Activated gamma-delta T cell treated with anti-CD3 and anti-CD28 coated beads, Interleukin-2, amount 50 U/mL, for 16 hours (primary cell): Measurements from ENCODE around the gene INPP5A.

Experiments
- DNase-seq: peaks from one replicate; pipeline ENCODE4 v3.0.0-alpha.2; 2020; ENCODE audit warnings: low read depth

The INPP5A gene

DNA sequence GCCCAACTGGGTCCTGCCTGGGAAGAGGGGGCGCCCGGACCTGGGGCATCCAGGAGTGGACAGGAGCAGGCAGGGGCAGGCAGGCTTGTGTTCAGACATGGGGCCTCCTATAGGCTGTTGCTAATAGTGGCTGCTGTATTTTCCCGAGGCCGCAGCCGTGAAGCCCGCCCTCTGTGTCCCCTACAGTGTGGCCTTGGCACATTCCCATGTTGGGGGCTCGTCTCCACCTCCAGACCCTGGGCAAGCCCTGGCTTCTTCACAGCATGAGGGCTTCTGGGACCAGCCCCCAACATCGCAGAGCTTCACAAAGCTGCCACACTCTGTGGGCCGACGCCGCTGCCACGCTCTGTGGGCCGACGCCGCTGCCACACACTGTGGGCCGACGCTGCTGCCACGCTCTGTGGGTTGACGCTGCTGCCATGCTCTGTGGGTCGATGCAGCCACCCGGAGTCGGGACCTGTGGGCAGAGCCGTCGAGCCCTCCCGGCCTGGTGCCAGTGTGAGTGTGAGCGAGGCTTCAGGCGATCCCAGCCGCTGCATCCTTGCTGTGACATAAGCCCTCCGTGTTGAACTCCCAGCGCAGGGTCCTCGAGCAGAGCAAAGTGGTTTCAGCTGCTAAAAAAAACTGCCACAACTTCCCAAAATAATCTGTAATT lies 109.0 kb downstream of the INPP5A start:
- DNase-seq, result no peak

DNA sequence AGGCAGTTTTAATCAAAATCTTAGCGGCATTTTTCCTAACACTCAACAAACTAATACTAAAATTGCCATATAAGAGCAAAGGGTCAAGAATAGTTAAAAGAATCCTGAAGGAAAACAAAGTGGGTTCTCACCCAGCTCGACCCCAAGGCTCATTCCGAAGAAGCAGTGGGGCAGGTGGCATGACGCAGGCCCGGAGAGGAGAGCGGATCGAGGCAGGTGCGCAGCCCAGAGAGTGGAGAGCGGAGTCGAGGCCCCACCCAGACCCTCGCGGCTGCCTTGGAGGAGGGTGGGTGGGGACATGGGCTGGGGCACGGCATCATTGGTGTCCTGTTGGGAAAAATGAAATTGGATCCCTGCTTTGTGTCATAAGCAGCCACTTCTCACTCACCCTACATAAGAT lies 109.8 kb downstream of the INPP5A start:
- DNase-seq, result no peak

DNA sequence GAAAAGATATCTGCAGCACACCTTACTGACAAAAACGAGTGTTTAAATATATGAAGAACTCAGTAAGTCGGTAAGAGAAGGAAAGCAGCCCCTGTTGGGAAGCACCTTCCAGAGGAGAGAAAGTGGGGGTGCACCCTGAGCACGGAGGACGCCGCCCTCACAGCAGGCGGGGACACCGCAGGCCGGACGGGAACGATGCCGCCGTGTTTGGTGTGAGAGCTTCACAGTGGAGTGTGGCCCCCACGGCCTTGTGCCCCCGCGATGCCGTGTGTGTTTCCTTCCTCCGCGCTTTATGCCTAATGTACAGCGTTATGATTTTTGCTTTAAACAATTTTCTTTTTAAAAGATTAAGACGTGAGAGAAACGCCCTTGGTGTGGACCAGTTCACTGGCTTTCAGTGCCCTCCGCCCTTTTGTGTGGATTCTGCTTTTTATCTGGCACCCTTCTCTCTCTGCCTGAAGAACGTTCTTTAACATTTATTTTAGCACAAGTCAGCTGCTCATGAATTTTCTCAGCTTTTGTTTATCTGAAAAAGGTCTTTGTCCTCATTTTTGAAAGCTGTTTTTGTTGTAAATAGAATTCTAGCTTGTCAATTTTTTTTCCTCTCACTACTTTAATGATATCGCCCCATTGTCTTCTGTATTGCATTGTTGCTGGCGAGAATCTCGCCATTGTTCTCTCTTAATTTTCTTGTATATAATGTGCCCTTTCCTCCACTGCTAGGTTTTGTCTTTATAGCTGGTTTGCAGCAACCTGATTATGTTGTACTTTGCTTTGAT lies 110.7 kb downstream of the INPP5A start:
- DNase-seq, result no peak

DNA sequence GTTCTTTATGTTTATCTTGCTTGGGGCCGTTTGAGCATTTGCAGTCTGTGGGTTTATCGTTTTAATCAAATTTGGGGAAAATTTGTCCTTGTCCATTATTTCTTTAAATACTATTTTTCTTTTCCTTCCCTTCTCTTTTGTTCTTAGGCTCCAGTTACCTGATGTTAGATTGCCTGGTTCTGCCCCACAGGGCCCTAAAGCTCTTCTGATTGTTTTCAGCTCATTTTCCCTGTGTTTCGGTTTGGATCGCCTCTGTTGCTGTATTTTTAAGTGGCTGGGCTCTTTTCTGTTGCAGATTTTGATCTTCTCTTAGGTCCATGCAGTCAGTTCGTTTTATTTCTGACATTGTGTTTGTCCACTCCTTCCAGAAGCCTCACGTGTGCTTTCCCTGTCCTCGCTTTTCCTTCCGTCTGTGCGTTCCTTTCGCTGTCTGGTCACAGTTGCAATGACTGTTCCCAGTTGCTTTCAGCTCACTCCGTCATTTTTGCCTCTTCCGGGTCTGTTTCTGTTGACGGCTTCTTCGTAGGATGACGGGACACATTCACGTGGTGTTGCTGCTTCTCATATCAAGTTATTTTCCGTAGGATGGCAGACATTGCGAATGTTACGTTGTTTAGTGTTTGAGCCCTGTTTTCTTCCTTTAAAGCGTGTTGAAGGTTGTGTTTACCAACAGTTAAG lies 111.4 kb downstream of the INPP5A start:
- DNase-seq, result no peak

DNA sequence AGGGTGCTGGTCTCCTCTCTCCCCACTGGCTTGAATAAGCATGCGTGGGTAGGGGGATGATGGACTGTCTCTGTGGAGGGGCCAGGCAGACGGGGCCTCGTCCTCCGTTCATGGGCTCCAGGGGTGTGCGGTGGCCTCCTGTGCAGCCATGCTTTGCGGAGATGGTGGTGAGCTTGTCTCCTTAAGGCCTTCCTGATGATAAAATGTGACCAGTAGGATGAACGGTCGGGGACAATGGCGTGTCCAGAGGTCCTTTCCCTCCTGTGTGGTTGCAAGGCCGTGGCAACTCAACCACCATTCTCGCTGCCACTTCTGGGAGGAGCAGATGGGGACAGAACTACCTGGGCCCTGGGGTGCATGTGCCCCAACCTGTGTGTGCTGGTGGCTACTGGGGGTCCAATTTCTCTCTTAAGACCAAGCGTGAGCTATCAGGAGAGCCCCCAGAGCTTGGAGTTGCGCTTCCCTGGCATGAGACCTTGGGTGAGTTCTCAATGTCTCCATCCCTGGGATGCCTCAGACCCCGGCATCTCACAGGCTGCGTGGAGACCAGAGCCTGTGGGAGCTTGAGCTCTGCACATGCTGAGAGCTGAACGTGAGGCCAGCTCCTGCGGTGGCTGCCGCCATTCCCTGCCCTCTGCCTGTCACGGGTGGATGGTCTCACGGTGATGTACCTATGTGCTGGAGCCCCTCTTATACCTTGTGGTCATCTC lies 112.2 kb downstream of the INPP5A start:
- DNase-seq, result no peak

DNA sequence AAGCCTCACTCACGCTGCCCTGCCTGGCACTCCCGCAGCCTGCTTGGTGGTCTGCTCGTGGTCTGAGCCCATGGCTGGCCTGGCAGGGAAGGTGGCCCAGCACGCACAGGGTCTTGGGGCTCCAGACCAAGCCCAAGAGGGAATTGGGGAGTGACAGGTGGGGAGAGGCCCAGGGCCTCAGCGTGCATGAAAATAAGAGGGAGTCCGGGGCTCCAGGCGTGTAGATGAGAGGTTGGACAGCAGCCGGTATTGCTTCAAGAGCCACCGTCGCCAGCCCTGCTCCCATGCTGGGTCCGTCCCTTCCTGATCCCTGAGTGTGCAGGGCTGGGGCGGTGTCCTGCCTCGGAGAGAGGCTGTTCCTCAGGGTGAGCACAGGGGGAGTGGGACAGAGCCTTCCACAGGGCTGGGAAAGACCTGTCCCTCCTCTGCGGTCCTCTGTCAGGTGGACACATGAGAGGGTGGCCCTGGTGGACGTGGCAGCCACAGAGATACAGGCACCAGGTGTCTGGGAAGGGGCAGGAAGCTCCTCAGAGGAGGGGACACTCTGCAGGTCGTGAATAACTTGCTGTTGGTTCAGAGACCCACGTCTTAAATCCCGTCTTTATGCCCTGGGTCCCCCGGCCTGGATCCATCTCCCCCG lies 113.1 kb downstream of the INPP5A start:
- no peak for DNase-seq

DNA sequence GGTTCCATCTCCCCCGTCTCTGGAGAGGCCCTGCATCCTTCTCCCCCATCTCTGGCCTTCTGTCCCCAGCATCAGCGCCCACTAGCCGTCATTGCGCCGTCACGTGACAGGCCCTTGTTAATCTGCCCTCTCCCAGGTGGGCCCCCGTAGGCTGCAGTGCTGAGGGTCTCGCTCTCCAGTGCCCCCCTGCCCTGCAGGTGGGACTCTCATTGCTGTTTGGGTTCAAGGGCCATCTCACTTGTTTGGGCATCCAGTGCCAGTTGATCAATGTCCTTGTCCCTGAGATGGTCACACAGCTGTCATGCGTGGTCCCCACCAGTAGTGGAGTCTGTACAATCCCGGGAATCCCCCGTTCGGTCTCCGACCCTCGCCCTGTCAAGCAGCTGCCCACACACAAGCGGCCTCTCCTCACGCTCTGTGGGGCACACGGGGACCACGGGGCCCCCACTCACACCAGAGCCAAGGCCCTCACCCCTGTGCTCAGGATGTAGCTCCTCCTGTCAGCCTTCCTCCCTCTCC lies 114.0 kb downstream of the INPP5A start:
- DNase-seq, result no peak

DNA sequence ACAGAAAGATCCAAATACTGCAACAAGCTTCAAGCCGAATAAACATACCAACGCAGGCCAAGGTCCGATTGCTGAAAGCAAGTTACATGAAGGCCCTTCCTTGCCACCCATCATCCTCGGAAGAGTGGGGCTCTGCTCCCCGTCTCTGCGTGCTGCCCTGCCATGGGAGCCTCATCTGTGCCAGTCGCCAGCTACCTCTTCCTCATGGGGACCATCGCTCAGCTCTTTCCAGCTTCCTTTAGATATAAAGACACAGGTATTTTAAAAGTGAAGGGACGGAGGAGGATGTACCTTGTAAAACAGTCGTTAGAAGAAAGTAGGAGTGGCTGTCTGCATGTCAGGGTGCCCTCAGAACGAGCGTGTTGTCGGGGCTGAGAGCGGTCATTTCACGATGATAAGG lies 114.9 kb downstream of the INPP5A start:
- DNase-seq, result no peak

DNA sequence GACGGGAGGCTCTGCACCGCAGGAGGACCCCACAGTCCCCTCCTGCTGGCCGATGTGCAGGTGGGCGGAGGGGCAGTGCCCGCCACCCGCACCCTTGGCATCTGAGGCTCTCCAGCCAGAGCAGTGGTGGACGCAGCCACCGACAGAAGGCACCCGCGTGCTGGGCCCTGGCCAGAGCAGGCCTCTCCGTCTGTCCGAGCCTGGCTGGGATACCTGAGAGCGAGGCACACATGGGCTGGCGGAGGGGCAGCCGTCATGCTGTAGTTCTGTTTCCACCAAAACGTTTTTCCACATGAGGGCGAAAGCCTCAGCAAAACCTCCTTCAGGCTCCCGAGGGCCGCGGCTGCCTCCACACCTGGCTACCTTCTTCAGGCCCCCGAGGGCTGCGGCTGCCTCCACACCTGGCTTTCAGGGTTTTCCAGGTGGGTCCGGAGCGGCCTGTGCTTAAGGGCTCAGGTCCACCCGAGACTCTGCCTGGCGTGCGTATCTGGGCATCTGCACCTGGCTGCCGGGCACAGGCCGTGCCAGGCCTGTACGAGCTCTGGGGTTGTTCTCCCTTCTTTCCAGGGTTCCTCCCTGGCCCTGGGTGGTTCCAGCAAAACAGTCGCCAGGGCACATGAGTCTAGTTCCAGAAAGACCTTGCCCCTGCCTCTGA lies 115.5 kb downstream of the INPP5A start:
- DNase-seq, result no peak

DNA sequence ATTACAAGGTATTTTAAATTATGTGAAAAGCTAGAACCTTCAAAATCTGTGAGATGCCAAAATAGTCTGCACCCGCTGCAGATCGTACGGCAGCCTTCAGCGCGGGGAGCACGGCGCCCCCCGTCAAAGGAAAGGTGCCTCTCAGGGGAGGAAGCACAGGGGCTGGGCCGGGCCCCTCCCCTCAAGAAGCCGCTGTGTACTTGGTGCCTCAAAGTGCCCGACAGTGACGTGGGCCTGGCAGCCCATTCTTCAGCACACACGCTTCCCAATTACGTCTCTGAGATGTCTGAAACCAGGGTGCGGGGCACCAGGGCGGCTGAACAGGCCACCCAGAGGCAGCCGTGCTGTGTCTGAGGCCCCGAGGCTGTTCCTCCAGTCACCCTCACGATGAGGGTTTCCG lies 116.1 kb downstream of the INPP5A start:
- DNase-seq, result no peak

DNA sequence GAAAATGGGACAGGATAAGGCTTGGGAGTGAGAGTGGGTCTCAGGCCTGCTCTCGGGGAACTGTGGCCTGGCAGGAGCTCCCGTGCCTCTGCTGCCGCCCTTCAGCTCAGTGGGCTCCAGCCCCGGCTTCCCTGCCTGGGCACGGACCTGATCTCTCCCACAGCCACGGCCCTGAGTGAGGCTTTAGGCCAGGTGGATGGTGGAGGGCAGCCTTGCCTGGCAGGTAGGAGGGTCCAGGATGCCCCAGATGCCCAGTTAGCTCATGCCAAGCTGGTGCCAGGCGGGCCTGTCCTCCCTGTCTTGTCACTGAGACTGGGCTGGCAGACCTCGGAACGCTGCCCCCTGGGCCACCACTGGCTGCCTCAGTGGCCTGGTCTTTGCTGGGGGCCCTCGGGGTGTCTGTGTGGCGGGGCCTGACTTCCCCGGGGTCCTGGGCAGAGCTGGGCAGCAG lies 116.6 kb downstream of the INPP5A start:
- no peak for DNase-seq

DNA sequence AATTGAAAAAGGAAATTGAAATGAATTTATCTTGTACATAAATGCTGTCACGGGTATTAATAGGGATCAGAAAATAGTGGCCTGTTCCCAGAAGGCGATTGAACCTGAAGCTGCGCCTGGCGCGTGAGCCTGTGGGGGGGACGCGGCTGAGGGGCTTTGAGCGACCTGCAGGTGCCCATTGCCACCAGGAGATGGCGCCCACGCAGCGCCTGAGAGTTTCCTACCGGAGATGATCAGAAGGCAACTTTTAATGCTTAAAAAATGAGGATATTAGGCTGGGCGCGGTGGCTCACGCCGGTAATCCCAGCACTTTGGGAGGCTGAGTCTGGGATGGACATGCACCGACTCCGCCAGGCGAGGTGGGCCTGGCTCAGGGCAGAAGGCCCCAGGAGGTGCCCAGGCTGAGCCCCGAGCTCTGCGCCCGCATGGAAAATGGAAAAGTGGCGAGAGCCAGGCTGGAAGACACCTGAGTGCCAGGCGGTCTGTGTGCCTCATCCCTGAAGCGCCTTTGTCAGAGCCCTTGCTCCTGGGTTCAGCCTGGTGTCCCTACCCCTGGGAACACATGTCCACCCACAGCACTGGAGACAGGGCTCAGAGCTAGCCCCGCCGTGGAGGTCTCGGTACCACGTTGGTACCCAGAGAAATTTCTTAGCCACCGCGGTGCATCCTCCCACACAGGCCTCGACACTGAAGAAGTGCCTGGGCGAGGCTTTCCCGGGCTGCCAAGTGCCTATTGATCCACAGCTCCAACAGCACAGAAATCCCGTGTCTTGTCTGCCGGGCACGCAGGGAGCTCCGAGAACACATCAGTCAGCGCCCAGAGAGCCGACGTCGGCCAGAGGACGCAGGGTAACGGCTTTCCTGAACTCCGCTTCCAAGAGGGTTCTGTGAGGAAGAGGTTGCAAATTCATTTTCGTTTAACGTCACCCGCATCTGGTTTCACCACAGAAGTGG lies 117.4 kb downstream of the INPP5A start:
- peak; percentile 33 for DNase-seq

DNA sequence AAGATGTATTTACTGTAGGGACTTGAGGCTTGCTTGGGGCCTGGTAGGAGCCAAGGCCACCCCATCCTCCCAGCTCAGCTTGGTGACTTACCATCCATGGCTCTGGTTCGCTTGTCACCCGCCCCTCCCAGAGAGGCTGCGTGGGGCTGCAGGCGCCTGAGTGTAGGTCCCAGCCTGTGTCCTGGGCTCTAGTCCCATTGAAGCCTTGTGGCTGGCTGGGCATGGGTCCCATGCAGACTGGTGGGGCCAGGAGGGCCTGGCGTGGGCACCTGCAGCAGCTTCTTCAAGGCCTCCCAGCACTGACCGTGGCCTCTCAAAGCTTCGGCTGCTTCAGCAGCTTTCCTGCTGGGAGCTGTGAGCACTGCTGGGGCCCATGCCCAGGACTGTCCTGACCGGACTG lies 118.1 kb downstream of the INPP5A start:
- no peak for DNase-seq

DNA sequence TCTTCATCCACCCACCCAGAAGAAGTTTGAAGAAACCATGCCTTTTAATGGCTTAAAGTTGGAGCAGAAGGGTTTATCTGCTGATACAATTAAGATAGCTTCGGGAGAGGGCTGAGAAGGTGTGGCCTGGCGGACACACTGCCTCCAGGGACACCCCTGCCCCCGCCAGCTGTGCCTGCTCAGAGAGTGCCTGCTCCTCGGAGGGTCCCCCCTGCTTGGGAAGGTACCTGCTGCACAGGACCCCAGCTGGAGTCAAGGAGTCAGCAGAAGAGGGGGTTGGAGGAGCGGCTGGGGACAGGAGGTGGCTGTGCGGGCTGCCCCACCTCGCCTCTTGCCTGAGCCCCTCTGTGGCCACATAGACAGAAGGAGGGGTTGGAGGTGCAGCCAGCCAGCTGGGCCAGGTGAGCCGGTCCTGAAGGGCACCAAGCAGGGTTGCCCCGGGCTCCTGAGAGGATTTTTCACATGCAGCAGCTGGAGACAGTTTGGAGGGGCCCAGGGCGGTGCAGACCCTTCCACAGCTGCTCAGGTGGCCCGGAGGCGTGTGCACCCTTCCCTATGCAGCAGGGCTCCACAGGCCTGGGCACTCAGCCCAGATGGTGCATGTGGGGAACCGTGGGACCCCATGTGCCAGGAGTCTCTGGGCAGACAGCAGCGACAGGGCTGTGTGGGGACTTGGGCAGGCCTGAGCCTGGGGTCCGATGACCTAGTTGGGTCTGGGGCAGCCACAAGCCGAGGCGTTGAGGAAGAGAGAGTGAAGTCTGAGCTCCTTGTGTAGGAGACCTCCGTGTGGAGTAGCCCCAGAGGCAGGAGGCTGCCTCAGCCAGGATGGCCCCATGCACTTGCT lies 118.9 kb downstream of the INPP5A start:
- DNase-seq, result no peak

DNA sequence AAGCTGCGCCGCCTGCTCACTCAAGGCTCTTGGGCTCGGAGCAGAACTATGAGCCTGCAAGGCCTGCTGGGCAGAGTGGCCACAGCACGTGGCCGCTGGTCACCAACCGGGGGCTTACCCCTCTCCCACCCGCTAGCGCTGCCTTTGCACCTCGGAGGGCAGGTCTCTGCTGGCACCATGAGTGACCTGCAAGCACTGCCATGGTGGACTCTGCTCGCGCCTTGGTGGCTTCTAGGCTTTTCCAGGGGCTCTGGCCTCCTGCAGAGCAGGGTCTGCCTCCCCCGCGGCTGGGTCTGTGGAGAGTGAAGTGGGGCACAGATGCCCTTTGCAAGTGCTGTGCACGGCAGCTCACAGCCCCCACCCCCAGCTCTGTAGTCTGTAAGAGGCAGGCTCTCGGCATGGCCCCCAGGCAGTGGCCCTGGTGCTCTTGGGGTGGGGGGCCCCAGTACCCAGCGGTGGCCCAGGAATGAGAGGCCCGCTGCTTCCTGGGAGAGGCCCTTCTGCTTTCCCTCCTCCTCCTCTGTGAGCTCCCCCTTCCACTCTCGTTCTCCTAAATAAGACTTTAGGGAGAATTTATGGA lies 119.6 kb downstream of the INPP5A start:
- DNase-seq, result no peak

DNA sequence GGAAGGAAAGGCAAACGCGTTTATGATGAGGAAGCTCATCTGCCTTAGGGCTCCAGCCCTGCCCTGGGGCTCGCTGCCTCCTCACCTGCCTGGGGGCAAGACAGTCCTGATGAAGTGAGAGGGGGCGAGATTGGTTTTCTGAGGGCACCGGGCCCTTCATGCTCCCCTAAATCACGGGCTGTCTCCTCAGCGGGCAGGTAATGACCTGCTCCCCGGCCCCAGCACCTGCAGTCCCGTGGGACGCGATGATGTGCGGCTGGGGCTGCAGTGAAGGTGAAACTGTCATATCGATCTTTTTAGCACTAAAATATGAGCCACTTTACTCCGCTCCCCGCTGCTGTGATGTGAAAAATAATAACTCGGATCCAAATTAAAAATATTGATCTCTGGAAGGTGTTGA lies 120.2 kb downstream of the INPP5A start:
- DNase-seq, result no peak

DNA sequence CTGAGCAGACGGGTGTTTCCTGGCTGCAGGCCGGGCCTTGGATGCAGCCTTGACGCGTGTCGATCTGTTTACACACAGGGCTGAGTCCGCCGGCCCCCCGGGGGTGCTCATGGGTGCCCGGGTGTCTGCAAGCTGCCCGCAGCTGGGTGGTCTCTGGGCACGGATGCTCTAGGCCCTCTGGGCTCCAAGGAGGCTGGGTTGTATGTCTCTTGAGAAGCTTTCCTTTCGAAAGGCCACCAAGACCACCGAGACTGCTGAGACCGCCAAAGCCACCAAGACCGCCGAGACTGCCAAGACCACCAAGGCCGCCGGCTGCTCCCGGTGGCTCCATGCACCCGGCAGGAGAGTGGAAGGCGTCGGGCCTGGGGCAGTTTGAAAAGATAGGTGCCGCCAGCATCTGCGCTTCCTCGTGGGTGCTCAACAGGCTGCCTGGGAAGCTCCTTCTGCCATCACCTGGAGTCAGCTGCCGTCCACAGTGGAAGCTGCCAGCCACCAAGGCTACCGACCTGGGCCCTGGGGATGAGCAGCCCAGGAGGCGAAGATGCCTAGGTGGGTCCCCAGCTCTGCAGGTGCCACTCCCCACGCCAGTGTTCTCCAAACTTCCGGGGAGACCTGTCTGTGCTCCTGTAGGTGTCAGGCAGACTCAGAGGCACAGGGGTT lies 121.1 kb downstream of the INPP5A start:
- no peak for DNase-seq
